ENCODE results near the gene INS. TPM values are rescaled to one million over a fixed set of nuclear protein-coding genes. Genes with fewer than 3 reads are reported as not detected.

Gene INS
- total and polyA plus RNA-seq, 11 donors: 0.67 to 1.8 TPM; not detected in 9

GRCh38 chr11:2169626-2170570, 8.9 kb upstream of the INS start:
- Histone ChIP-seq H3K4me1 (peaks cover 0 to 13% (median 6%) of the 10 kb centered on the region in 12 donors), H3K27me3 (peaks cover 0 to 30% (median 16%) of the 10 kb centered on the region in 9 donors), H3K4me3 (no peak overlapping the region), H3K36me3 (no peaks in the 10 kb centered on the region), H3K27ac (no peak overlapping the region), H3K9me3 (no peaks in the 10 kb centered on the region)
- ATAC-seq: no peak
- no peak for DNase-seq
- intact Hi-C loops (cut with DNase I): no loop called here
- WGBS, 4 donors: 73 to 80% (median 76%) methylated on average over 25 to 45 of the region's 45 CpGs
- TF ChIP-seq POLR2A (IDR thresholded peaks at IDR 0.05): no peak
- no peak for TF ChIP-seq CTCF (IDR thresholded peaks at IDR 0.05)

GRCh38 chr11:2169005-2169378, 8.0 kb upstream of the INS start:
- ATAC-seq: no peak
- intact Hi-C loops (cut with DNase I): no loop called here

GRCh38 chr11:2168286-2169004, 7.4 kb upstream of the INS start:
- no peak for ATAC-seq
- Histone ChIP-seq H3K4me1 (peaks cover 0 to 13% (median 6%) of the 10 kb centered on the region in 12 donors), H3K36me3 (no peaks in the 10 kb centered on the region), H3K27ac (no peak overlapping the region), H3K9me3 (no peaks in the 10 kb centered on the region), H3K27me3 (peaks cover 0 to 30% (median 21%) of the 10 kb centered on the region in 9 donors), H3K4me3 (no peak overlapping the region)
- intact Hi-C loops (cut with DNase I): no loop called here
- no peak for TF ChIP-seq CTCF (IDR thresholded peaks at IDR 0.05)
- DNase-seq: no peak
- 86 to 88% (median 87%) methylated on average over 26 to 33 of the region's 33 CpGs for WGBS, 4 donors

More at GRCh38 chr11:2169005-2169378, 8.0 kb upstream of the INS start:
- Histone ChIP-seq H3K36me3 (no peaks in the 10 kb centered on the region), H3K27me3 (peaks cover 0 to 30% (median 17%) of the 10 kb centered on the region in 9 donors), H3K9me3 (no peaks in the 10 kb centered on the region), H3K4me3 (no peak overlapping the region), H3K4me1 (peaks cover 0 to 13% (median 6%) of the 10 kb centered on the region in 12 donors), H3K27ac (no peak overlapping the region)
- no peak for DNase-seq
- no peak for TF ChIP-seq POLR2A (IDR thresholded peaks at IDR 0.05)
- TF ChIP-seq CTCF (IDR thresholded peaks at IDR 0.05): no peak
- 68 to 85% (median 77%) methylated on average over 8 to 10 of the region's 10 CpGs for WGBS, 4 donors
